ENCODE data around the gene FNTB.

DNA sequence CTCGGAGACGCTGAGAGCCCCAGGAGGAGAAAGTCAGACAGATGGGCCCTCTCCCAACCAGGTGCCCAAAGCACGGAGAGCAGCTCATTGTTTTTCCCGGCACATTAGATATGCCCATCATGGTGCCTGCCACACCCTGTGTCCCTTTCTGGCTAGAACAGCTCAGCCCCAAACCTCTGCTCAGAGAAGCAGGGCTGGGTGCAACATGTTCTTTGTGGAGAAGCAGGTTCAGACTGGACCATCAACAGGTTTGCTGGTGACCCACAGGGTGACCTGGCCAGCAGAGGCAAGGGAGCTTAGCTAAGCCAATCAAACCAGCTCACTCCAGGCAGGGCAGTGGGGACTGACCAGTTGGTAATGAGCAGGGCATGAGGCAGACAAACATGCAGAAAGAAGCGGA lies 28.0 kb upstream of the FNTB start:
- TF ChIP-seq, protein P1, sequence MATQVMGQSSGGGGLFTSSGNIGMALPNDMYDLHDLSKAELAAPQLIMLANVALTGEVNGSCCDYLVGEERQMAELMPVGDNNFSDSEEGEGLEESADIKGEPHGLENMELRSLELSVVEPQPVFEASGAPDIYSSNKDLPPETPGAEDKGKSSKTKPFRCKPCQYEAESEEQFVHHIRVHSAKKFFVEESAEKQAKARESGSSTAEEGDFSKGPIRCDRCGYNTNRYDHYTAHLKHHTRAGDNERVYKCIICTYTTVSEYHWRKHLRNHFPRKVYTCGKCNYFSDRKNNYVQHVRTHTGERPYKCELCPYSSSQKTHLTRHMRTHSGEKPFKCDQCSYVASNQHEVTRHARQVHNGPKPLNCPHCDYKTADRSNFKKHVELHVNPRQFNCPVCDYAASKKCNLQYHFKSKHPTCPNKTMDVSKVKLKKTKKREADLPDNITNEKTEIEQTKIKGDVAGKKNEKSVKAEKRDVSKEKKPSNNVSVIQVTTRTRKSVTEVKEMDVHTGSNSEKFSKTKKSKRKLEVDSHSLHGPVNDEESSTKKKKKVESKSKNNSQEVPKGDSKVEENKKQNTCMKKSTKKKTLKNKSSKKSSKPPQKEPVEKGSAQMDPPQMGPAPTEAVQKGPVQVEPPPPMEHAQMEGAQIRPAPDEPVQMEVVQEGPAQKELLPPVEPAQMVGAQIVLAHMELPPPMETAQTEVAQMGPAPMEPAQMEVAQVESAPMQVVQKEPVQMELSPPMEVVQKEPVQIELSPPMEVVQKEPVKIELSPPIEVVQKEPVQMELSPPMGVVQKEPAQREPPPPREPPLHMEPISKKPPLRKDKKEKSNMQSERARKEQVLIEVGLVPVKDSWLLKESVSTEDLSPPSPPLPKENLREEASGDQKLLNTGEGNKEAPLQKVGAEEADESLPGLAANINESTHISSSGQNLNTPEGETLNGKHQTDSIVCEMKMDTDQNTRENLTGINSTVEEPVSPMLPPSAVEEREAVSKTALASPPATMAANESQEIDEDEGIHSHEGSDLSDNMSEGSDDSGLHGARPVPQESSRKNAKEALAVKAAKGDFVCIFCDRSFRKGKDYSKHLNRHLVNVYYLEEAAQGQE (IDR thresholded peaks at IDR 0.05; ENCODE audit: borderline replicate concordance in 1 of 2, low read depth in 1 of 2, low read length in 2 of 2) = no peak
- TF ChIP-seq NFIB (CRISPR knock-in tag; IDR thresholded peaks at IDR 0.05; ENCODE audit: borderline replicate concordance) (no peak), ARID2 (CRISPR knock-in tag; IDR thresholded peaks at IDR 0.05; ENCODE audit: borderline replicate concordance) (no peak), ZNF660 (CRISPR knock-in tag; IDR thresholded peaks at IDR 0.05; ENCODE audit: borderline replicate concordance, low read depth) (no peak), RFX5 (IDR thresholded peaks at IDR 0.05; ENCODE audit: low read depth, low read length) (no peak)
- TF ChIP-seq, protein P2, sequence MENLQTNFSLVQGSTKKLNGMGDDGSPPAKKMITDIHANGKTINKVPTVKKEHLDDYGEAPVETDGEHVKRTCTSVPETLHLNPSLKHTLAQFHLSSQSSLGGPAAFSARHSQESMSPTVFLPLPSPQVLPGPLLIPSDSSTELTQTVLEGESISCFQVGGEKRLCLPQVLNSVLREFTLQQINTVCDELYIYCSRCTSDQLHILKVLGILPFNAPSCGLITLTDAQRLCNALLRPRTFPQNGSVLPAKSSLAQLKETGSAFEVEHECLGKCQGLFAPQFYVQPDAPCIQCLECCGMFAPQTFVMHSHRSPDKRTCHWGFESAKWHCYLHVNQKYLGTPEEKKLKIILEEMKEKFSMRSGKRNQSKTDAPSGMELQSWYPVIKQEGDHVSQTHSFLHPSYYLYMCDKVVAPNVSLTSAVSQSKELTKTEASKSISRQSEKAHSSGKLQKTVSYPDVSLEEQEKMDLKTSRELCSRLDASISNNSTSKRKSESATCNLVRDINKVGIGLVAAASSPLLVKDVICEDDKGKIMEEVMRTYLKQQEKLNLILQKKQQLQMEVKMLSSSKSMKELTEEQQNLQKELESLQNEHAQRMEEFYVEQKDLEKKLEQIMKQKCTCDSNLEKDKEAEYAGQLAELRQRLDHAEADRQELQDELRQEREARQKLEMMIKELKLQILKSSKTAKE (CRISPR knock-in tag; IDR thresholded peaks at IDR 0.05; ENCODE audit: borderline replicate concordance) = no peak
- TF ChIP-seq, protein P3, sequence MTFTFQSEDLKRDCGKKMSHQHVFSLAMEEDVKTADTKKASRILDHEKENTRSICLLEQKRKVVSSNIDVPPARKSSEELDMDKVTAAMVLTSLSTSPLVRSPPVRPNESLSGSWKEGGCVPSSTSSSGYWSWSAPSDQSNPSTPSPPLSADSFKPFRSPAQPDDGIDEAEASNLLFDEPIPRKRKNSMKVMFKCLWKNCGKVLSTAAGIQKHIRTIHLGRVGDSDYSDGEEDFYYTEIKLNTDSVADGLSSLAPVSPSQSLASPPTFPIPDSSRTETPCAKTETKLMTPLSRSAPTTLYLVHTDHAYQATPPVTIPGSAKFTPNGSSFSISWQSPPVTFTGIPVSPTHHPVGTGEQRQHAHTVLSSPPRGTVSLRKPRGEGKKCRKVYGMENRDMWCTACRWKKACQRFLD (CRISPR knock-in tag; IDR thresholded peaks at IDR 0.05; ENCODE audit: borderline replicate concordance) = no peak
